GM19395 (cell line): ENCODE data around the gene BHMT2.

ENCODE experiments used
- ATAC-seq: cut with Tn5 transposase; IDR thresholded peaks from one replicate; pipeline ENCODE4 v1.9.1; 2021; ENCODE audit warnings: mild to moderate bottlenecking, moderate library complexity; ENCODE audit not compliant: unreplicated experiment

The BHMT2 gene

DNA sequence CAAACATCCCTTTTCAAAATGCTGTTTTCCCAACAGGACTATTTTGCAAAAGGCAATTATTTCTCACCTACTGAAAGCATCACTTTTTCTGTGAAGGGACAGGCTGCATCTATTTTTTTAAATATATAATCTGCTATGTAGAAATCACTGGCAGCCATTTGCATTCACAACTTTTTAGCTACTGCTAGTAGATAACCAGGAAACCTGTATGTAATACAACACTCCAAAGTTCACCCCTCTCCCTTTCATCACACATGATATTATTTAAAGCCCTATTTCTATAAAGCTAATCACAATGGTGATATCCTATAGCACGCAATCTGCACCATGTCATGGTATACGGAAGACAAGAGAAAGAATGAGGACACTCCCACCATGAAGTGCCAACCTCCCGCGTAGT lies 9.9 kb upstream of the BHMT2 start:
- no peak for ATAC-seq

DNA sequence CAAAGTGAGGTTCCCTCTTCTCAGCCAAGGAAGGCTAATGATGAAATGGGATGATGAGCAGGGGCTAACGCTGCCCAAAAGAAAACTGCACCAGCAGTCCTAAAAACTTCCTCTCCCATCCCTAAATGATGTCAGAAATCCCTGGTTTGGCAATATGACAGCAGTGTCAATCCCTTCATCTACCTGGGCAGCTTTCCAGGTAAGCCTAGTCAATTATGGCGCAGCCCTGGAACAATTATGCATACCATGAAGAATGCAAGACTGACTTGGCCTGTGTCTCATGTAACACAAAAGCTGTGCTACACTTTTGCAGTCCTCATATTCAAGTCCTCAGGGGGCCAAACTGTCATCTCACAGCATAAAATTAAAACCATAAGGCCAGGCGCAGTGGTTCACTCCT lies 7.1 kb upstream of the BHMT2 start:
- ATAC-seq: no peak

DNA sequence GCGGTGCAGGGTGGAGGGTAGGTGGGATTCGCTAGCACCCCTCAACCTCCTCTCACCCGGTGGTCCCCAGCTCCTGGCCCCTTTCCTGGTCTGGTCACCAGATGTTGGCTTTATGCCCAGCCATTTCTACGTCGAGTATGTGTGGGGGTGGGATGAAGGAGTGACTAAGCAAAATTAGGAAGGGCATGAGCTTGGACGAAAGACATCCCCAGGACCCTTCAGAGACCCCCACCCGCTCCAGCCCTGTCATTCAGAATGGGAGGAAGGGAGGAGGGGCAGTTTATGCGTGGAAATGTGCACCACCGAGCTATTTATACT lies 742 bp downstream of the BHMT2 start:
- ATAC-seq: no peak

DNA sequence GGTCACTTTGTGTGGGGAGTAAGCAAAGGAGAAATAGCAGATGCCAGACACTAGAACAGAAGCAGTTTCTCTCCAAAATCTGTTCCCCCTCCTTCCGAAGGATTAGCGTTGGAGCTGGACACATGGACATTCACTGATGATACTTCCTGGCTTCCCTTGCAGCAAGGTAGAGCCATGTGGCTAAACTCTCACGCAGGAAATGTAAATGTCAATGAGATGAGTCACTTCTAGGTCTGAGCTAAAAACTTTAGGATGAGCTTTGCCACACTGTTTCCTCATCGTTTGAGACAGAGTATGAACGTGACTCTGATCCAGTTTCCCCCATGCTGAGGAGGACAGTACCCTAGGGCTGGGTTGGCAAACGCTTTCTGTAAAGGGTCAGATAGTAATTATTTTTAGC lies 5.1 kb downstream of the BHMT2 start:
- ATAC-seq: no peak

DNA sequence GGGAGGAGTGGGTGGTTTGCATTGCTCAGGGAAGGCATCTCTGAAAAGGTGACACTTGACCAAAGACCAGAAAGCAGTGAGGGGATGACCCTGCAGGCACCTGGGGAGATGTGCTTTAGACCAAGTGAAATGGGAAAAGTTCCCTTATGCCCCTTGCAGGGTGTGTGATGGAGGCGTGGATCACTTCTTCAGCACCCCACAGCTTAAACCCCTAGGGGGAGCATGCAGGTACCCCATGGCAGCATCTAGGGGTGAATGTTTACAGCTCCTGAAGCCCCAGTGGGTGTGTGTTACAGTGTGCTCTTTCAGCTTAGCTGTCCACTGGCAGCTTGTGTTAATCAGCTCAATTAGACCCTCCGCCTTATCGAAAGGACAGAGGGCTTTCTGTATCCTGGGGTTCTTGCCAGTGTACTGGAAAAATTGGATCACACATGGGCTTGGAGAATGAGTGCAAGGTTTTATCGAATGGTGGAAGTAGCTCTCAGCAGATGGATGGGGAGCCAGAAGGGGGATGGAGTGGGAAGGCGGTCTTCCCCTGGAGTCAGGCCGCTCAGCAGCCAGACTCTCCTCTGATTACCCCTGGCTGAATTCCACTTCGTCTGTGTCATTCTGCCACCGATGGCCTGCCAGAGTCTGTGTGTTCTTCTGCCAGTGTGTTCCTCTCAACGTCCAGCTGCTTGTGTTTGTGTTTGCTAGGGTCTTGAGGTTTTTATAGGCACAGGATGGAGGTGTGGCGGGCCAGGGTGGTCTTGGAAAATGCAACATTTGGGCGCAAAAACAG lies 6.3 kb downstream of the BHMT2 start:
- ATAC-seq: no peak

DNA sequence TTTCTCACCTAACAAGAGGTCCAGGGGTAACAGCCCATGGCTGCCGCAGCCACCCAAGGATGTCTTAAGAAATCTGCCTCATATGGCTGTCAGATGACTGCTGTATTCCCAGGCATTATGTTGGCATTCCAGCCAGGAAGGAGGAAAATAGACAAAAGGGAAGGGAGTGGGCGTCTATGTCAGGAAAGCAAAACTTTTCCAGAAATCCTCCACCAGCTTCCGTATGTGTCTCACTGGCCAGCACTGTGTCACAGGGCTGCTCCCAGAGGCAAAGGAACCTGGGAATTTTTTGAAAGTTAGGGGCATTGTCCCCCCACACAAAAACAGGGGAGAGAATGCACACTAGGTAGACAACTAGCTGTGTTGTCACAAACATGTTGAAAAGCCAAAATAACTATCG lies 7.3 kb downstream of the BHMT2 start:
- ATAC-seq: no peak

DNA sequence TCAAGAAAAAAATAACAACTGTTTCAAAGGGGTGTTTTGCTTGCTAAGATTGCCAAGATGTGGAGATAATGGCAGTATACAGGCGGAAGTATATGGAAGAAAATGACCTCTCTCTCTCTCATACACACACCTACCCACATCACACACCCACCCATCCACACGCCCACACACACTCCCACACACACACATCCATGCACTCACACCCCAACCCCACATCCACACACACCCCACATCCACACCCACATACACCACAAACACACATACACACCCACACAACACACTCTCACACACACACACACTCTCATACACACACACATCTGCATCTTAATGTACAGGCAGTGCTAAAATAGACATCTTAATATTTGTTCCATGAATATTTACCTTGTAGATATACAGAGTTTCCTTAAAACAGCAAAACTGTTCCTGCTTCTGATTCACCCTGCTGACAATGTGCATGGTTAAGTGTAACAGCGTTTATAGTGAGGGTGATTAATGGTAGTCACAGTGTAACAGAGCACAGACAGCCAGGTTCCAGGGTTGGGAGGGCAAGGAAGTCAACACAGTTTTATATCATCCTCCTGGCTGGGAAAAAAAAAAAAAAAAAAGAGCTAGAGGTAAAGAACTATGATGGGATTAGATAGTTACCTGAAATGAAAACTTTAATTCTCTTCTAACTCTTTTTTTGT lies 8.3 kb downstream of the BHMT2 start:
- no peak for ATAC-seq

DNA sequence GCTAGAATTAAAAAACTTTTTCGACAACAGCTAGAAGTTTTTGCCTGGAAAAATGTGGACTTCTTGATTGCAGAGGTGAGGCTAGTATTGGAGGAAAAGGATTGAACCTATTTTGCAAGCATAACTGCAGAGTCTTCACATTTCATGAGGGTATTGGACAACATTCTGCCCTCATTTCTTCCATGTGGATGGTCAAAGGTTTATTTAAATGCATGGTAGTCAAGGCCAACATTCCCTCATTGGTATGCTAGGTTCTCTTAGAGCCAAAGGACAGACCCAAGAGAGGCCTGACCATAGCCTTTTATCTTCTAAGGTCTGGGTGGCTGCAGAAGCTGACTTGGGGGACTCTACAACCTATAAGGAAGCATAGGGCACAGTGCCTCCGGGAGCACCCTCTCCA lies 11.2 kb downstream of the BHMT2 start:
- no peak for ATAC-seq

DNA sequence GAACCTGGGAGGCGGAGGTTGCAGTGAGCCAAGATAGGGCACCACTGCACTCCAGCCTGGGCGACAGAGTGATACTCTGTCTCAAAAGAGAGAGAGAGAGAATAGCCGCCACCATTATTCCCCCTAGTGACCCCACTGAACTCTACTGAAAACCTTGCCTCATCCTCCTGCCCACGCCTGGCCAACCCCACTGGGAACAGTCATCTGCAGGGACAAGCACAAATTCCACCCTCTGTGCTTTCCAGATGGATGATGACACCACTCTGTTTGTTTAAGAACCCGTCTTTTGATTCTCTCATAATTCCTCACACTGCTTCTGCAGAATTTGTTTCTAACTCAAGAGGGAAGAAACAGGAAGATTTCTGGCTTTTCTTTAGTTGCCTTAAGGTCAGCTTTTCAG lies 12.2 kb downstream of the BHMT2 start:
- ATAC-seq: no peak

DNA sequence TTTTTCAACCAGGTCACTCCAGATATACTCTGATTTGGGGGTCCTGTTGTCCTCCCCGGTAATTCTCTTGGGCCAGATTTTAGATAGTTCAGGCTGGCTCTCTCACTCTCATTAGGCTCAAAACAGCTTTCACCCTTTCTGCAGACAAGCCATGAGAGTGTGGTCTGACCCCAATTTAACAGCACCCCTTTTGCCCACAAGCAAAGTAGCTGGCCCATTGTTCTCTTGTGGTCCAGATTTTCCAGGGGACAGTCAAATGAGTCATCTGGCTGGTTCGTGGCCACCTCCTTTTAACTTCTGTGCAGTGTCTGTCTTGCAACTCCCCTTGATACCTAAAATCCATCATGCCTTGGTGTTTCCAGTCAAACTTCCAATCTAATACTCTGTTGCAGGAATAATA lies 16.5 kb downstream of the BHMT2 start:
- ATAC-seq: no peak

DNA sequence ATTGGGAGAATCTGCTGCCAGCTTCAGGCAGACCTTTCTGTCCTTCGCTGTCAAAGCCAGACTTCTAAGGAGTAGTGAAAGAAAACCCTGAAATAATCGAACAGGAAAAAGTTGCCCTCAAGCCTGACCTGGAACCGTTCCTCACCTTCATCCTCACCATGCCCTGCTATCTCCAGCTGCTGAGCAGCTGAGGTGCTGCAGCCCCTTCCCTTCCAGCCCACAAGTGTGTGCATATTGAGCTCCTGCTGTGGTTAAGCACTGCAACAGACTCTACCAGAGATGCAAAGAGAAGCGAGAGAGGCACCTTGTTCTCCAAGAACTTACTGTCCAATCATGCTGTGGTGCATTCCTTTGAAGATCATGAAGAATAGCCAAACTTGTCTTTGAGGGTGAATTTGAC lies 18.9 kb downstream of the BHMT2 start:
- ATAC-seq: no peak

DNA sequence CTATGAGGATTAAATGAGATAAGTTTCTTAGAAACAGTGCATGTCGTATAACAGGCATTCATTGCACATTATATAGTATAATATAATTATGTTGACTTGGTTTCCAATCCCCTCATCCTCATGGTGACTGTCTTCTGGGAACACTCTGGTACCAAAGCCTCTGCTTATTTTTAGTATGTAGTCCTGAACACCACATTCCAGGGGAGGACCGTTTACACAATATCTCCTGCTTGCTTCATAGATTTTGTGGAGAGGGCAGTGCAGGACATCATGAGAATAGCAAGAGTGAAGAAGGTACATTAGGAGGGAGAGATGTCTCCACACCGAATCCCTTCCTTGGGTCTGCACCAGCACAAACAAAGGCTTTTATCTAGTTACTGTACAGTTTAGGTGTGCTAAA lies 21.5 kb downstream of the BHMT2 start:
- ATAC-seq: no peak

DNA sequence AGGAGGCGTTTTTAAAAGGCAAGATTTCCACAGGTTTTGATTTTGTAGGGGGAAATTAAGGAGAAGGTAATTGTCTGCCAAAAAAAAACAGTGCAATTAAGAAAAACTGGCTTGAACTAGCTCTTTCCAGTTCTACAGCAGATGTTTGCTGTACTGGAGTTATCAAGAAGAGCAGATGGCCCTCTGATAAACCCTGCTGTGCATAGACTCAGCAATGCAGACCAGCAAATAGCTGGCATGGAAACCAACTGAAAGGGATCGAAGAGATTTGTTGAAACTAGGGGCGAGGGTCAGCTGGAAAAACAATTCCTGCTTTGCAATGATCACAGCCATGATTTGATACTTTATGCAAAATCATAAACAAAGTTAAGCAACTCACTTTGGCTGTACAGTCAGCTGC lies 24.2 kb downstream of the BHMT2 start:
- no peak for ATAC-seq

DNA sequence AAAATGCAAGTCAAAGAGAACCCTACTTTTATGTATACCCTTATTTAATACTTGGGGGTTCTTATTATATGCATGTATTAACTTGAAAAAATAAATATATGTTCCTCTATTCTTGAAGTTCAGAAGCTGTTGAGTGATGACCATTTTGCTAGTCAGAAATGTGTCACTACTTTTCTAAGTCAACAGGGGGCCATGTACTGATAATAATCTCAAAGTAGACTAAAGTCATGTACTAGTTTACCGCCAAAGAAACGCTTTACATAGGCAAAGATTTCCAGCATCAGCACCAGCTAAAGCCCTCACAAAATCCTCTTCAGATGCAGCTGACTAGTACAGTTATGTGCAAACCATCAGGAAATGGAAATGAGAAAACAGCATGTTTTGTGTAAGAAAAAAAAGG lies 36.3 kb downstream of the BHMT2 start:
- no peak for ATAC-seq

DNA sequence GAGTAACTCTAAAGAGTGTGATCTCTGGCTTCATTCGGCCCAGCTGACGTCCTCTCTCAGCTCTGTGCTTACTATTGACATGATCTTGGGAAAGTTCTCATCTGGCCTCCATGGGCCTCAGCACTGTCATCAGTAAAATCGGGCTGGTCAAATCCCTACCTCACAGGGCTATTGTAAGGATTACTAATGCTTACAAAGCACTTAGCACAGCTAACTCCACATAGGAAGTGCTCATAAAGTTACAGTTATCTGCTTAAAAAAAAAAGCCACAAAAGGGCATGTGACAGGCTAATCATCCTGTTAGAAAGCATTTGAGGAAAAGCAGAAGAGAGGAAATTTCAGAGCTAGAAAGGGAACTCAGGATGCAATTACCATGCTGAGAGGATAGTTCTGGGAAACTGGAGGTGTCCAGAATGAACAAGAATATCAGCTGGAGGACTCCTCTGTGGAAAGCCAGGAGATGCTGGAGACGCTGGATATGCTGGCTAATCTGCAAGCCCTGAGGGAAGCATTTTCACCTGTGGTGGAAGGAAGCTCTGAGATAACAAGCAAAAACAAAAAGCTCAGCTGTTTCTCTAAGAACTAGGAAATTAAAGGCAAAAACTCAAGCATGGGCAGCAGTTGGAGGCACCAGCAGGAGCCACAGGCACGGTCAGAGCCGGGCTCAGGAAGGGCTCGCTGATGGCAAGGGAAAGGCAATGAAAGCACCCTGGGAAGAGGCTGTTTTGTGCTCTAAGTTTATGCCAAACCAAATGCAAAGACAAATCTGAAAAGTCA lies 37.6 kb downstream of the BHMT2 start:
- ATAC-seq: no peak

DNA sequence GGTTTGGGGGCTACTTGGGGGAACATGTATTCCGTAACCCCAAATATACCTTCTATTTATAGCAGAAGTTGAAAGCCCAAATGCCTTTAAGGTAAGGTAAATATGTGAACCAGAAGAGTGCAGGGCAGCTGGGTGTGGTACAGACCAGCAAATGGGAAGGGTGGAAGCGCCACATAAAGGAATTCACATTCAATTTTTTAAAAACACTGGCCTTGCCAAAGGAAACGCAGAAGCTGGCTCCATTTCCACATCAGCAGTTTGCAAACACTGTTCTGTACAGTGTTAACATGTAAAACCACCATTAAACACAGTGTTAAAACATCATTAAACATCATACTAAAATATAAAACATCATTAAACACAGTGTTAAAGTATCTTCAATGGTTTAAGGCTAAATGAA lies 38.5 kb downstream of the BHMT2 start:
- no peak for ATAC-seq

DNA sequence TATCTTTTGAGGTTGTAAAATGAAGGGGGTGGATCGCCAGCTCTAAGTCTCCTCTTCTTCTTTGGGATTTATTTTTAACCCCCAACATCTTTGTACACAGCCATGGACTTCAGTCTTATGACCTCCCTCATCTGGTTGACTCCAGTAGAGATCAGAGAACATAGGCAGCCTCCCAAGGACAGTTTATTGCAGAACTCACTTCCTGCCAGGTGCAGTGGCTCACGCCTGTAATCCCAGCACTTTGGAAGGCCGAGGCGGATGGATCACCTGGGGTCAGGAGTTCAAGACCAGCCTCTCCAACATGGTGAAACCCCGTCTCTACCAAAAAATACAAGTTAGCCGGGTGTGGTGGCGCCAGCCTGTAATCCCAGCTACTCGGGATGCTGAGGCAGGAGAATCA lies 39.2 kb downstream of the BHMT2 start:
- ATAC-seq: no peak

DNA sequence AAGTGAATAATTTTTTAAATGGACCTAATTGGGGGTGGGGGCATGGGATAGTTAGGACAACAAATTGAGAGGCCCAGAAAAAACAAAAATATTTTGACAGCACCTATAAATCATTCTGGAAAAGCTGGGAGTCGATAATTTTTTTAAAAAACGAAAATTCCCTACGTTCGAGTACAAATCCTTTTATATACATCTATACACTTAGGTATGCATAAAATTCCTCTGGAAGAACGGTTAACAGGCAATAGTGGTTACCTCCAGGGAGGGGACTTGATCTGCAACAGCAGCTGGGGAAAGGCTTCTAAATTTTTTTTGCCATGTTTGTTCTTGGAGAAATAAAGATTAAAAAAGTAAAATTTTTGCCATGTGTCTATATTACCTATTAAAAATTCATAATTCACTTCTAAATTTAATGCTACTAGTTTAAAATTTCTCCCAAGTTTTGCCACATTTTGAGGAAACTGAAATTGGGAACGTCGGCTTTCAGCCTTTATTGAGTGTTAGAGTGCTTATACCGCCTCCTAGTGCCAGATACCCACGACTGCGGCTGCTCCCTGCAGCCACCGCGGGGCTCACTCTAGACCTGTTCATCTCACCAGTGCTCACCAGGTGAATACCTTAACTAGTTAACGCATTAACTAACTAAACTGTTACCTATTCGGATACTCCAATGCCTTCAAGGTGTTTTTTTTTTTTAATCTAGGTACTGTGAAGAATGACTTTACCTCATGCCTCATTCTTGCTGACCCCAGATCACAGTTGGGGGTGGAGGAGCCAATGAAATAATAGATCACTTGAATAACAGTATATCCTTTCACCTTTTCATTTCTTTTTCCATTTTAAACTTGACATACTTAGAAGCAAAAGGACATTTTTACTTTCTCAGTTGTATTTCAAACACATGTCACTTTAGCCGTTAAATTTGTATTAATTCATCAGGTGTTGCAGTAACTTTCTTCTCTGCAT lies 40.2 kb downstream of the BHMT2 start:
- ATAC-seq: no peak

DNA sequence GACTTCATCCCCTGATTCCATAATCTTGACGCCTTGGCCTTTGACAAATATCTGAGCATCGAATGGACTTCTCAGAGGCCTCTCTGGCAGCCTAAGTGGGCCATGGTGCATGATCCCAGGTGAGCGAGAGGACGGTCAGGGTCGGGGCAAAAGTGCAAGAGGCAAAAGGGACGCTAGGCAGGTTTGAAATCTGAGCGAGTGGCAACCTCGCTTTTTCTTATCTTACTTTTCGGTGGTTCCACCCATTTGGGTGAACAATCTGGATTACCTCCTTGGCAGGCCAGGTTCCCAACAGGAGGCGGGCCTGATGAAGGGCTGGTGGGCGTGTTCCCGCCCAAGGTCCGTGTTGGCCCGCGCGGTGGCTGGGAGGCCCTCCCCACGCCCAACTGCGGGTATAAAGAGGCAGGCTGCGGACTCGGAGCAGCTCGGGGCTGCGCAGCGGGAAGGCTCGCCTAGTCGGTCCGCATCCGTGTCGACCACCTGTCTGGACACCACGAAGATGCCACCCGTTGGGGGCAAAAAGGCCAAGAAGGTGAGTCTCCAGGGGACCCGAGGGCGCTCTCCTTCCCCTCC lies 41.9 kb downstream of the BHMT2 start, which contains the start of gene BHMT:
Gene BHMT, plus strand, starts transcription at position 423 of the 573 bp plus-strand sequence. Its CDS starts 77 bp downstream, at position 500.
- no peak for ATAC-seq

DNA sequence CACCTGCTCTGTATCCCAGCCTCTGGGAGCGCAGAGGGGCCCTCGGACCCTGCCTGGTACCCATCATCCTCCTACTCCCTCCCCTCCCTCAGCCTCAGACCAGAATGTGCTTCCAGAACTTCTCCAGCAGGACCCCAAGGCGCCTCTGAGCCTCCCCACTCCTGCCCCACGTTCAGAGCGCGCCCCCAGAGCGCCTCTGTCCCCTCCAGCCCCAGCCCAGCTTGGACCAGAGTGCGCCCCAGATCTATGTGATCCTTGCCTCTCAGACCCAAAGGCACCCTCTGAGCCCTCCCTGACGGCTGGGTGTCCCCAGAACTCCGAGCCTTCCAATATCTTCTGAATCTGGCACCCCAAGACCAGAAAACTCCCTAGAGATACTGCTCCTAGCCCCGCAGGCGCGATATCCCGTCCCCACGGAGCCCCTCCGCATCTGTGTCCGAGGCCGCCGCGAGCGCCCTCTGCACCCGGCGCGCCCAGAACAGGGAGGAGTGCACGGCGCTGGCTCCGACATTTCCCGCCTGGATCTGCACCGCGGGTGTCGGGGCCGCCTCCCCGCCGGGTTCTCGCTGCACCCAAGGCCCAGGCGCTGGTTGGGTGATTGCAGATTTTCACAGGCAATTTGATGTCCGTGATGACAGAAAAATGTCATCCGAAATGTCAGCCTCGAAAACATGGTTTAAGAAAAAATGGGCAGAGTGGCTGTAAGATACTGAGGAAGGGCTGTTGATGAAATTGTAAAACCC lies 42.6 kb downstream of the BHMT2 start:
- ATAC-seq: no peak
